Thyroid gland (tissue), 4 donors: ENCODE measurements around the gene ARF5.

Source experiments
- POLR2A ChIP-seq, 2 donors: fragments of 450-650 bp; IDR thresholded peaks; one replicate each; pipeline ENCODE4 v1.6.1; 2017; ENCODE audit warnings: antibody characterized with exemption in 2 of 2, mild to moderate bottlenecking in 2 of 2, moderate library complexity in 1 of 2
- TF ChIP-seq, protein P1 (sequence below), 6 experiments: fragments of 200-600 bp in 3 of 6; fragments of 450-650 bp in 3 of 6; sonication (generic) in 3 of 6; IDR thresholded peaks; one replicate each; pipeline ENCODE4 v1.5.1; 2016 to 2019; ENCODE audit warnings: antibody characterized with exemption in 6 of 6, mild to moderate bottlenecking in 2 of 6, inconsistent platforms in 1 of 6, moderate library complexity in 1 of 6

- TF ChIP-seq, protein P1, sequence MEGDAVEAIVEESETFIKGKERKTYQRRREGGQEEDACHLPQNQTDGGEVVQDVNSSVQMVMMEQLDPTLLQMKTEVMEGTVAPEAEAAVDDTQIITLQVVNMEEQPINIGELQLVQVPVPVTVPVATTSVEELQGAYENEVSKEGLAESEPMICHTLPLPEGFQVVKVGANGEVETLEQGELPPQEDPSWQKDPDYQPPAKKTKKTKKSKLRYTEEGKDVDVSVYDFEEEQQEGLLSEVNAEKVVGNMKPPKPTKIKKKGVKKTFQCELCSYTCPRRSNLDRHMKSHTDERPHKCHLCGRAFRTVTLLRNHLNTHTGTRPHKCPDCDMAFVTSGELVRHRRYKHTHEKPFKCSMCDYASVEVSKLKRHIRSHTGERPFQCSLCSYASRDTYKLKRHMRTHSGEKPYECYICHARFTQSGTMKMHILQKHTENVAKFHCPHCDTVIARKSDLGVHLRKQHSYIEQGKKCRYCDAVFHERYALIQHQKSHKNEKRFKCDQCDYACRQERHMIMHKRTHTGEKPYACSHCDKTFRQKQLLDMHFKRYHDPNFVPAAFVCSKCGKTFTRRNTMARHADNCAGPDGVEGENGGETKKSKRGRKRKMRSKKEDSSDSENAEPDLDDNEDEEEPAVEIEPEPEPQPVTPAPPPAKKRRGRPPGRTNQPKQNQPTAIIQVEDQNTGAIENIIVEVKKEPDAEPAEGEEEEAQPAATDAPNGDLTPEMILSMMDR (IDR thresholded peaks at IDR 0.05), result no peak
- no peak for TF ChIP-seq POLR2A (IDR thresholded peaks at IDR 0.05)
Observed at GRCh38 chr7:127571741-127572505, 16.3 kb upstream of the ARF5 start.
